ENCODE results near the gene CHID1. TPM values are rescaled to one million over a fixed set of nuclear protein-coding genes. Genes with fewer than 3 reads are reported as not detected.

Gene CHID1
- total and polyA plus RNA-seq, 2 donors: 23.4 to 62.3 TPM

DNA sequence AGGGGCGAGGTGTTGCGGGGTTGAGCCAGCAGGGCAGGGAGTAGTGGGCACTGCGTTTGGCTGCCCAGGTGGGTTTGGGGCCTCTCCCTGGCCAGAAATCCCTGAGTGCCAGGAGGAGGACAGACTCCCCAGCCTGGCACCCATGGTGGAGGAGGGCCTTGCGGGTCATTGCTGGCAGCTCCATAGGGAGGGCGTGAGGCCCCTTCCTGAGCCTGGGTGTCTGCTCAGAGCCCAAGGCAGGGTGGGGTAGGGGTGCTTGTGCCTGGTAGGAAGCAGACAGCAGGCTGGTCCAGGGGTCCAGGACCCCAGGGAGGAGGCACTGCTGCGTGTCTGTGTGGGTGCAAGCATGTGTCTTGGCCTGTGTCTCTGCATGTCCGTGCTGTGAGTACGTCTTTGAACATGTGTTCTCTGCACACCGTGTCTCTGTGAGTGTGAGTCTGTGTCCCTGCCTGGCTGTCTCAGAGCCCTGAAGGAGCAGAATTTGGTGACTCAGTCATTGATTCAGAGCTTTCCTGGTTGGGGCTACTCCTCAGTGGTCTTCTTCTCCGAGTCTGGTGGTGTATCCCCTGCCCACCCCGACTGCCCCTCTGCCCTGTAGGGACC lies 64.0 kb downstream of the CHID1 start:
- 74% methylated on average over 11 of the region's 11 CpGs for WGBS
- Histone ChIP-seq H3K4me3 (ENCODE audit: low read depth, low read length) (no peak overlapping the region), H3K27ac (ENCODE audit: low read depth) (no peak overlapping the region), H3K4me1 (ENCODE audit: insufficient read depth) (no peaks in the 10 kb centered on the region), H3K36me3 (ENCODE audit: insufficient read depth) (no peaks in the 10 kb centered on the region)
- no peak for DNase-seq (ENCODE audit: extremely low spot score)

DNA sequence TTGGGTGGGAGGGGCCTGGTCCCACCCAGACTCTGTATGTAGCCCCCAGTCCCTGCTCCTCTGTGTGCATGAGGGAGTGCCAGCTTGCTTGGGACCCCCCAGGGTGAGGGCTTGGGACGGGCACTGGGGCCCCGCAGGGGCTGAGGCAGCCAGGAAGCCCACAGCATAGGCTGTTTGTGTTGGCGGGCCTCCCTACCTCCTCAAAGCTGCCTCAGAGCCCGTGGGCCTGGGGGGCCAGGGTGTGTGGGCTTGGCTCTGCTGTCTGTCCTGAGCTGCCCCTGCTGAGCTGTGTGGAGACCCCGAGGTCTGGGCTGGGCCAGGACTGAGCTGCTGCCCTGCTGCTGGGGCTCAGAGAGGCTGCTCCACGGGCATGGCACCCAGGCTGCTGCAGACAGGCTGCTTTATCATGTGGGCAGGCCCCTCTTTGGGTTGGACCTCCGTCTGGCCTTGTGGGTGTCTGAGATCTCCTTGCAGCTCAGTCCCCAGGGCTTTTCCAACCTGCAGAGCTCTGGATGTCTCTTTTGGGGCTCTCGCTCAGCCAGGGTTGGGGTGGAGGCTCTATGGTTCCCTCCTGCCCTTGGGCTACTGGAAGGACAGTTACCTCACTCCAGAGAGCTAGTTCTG lies 64.6 kb downstream of the CHID1 start:
- 60% methylated on average over 8 of the region's 8 CpGs for WGBS
- no peak overlapping the region for H3K4me3 ChIP-seq (ENCODE audit: low read depth, low read length)

GRCh38 chr11:844693-845644 lies 65.6 kb downstream of the CHID1 start:
- peak; percentile 78 for DNase-seq (ENCODE audit: extremely low spot score)
- no peaks in the 10 kb centered on the region for H3K36me3 ChIP-seq (ENCODE audit: insufficient read depth)
- H3K4me3 ChIP-seq (ENCODE audit: low read depth, low read length): peak overlapping the region; percentile 89
- WGBS: 24% methylated on average over 31 of the region's 31 CpGs
- H3K27ac ChIP-seq (ENCODE audit: low read depth): peak overlapping the region; percentile 81
- H3K4me1 ChIP-seq (ENCODE audit: insufficient read depth): no peaks in the 10 kb centered on the region

More for the DNA sequence above, 64.6 kb downstream of the CHID1 start:
- no peak for DNase-seq (ENCODE audit: extremely low spot score)
- Histone ChIP-seq H3K4me1 (ENCODE audit: insufficient read depth) (no peaks in the 10 kb centered on the region), H3K27ac (ENCODE audit: low read depth) (no peak overlapping the region), H3K36me3 (ENCODE audit: insufficient read depth) (no peaks in the 10 kb centered on the region)

DNA sequence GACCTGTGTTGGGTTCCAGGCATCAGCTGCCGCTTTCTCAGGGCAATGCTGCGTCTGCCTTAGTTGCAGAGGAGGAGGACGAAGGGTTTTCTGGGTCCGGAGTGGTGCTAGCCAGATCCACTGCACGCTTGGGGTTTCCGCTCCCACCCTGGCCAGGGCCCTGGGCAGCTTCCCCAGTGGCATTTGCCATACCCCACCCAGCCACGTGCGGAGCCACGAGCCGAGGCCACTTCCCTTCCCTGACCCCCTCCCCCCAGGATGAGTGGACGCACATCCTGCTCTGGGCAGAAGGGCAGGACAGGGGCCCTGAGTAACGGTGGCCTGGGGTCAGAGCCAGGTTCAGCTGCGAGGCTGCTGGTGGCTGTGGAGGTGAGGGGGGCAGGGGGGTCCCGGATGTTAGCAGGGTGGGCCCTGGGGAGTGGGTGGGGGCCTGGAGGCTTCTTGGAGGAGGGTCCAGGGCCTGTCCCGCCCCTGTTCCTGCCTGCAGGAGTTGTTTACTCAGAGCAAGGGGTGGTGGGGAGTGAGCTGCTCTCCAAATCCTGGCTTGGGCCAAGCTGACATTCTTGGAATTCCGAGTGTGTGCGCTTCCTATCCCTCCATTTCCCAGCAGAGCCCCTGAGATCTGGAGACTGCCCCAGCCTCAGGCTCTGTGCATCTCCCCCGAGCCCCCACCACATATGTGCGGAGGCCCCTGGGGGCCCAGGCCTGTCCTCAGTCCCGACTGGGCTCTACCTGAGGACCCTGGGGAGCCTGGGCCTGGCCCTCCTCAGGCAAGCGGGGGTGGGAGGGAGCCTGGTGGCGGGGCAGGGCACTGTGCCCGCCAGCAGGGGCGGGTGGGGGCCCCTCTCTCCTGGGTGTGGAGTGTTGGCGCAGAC lies 66.6 kb downstream of the CHID1 start:
- DNase-seq (ENCODE audit: extremely low spot score): no peak
- H3K4me3 ChIP-seq (ENCODE audit: low read depth, low read length): peak overlapping the region; percentile 89
- peak overlapping the region; percentile 81 for H3K27ac ChIP-seq (ENCODE audit: low read depth)
- no peaks in the 10 kb centered on the region for H3K36me3 ChIP-seq (ENCODE audit: insufficient read depth)
- WGBS: 3% methylated on average over 25 of the region's 25 CpGs
- H3K4me1 ChIP-seq (ENCODE audit: insufficient read depth): no peaks in the 10 kb centered on the region

GRCh38 chr11:843086-843734 lies 67.4 kb downstream of the CHID1 start:
- no peak for DNase-seq (ENCODE audit: extremely low spot score)
- H3K4me1 ChIP-seq (ENCODE audit: insufficient read depth): no peaks in the 10 kb centered on the region
- under 1% methylated on average over 53 of the region's 53 CpGs for WGBS
- H3K4me3 ChIP-seq (ENCODE audit: low read depth, low read length): peak overlapping the region; percentile 89
- H3K27ac ChIP-seq (ENCODE audit: low read depth): peak overlapping the region; percentile 81
- no peaks in the 10 kb centered on the region for H3K36me3 ChIP-seq (ENCODE audit: insufficient read depth)

- Histone ChIP-seq H3K4me3 (ENCODE audit: low read depth, low read length) (peak within 1 kb of the TSS; percentile 89), H3K36me3 (ENCODE audit: insufficient read depth) (no peaks in the 10 kb centered on the region), H3K27ac (ENCODE audit: low read depth) (peak within 1 kb of the TSS; percentile 89), H3K4me1 (ENCODE audit: insufficient read depth) (no peaks in the 10 kb centered on the region)
- peak; percentile 70 for DNase-seq (ENCODE audit: extremely low spot score)
- WGBS: under 1% methylated on average over 87 of the region's 87 CpGs
Observed at GRCh38 chr11:842370-843002, 68.1 kb downstream of the CHID1 start, which contains the start of the genes POLR2L and TSPAN4. POLR2L (minus strand) TSS chr11:842529; CDS start chr11:842508, 21 bp downstream. TSPAN4 (plus strand) TSS chr11:842852; CDS start chr11:850305, 7,453 bp downstream.

- peak overlapping the region; percentile 89 for H3K4me3 ChIP-seq (ENCODE audit: low read depth, low read length)
- H3K4me1 ChIP-seq (ENCODE audit: insufficient read depth): no peaks in the 10 kb centered on the region
- H3K27ac ChIP-seq (ENCODE audit: low read depth): peak overlapping the region; percentile 89
- under 1% methylated on average over 27 of the region's 27 CpGs for WGBS
- DNase-seq (ENCODE audit: extremely low spot score): no peak
- no peaks in the 10 kb centered on the region for H3K36me3 ChIP-seq (ENCODE audit: insufficient read depth)
Observed at GRCh38 chr11:841981-842369, 68.6 kb downstream of the CHID1 start.

- Histone ChIP-seq H3K4me1 (ENCODE audit: insufficient read depth) (no peaks in the 10 kb centered on the region), H3K27ac (ENCODE audit: low read depth) (no peak overlapping the region), H3K4me3 (ENCODE audit: low read depth, low read length) (no peak overlapping the region), H3K36me3 (ENCODE audit: insufficient read depth) (no peaks in the 10 kb centered on the region)
- DNase-seq (ENCODE audit: extremely low spot score): no peak
- WGBS: 73% methylated on average over 25 of the region's 25 CpGs
Observed at GRCh38 chr11:839875-840617, 70.6 kb downstream of the CHID1 start.

GRCh38 chr11:839280-839623 lies 71.4 kb downstream of the CHID1 start:
- Histone ChIP-seq H3K4me1 (ENCODE audit: insufficient read depth) (no peaks in the 10 kb centered on the region), H3K27ac (ENCODE audit: low read depth) (no peak overlapping the region), H3K36me3 (ENCODE audit: insufficient read depth) (no peaks in the 10 kb centered on the region), H3K4me3 (ENCODE audit: low read depth, low read length) (no peak overlapping the region)
- no peak for DNase-seq (ENCODE audit: extremely low spot score)
- WGBS: 88% methylated on average over 5 of the region's 5 CpGs

- Histone ChIP-seq H3K36me3 (ENCODE audit: insufficient read depth) (no peaks in the 10 kb centered on the region), H3K4me3 (ENCODE audit: low read depth, low read length) (no peak overlapping the region), H3K27ac (ENCODE audit: low read depth) (no peak overlapping the region), H3K4me1 (ENCODE audit: insufficient read depth) (no peaks in the 10 kb centered on the region)
- DNase-seq (ENCODE audit: extremely low spot score): no peak
- 41% methylated on average over 17 of the region's 17 CpGs for WGBS
Observed at GRCh38 chr11:838441-839279, 72.0 kb downstream of the CHID1 start.

DNA sequence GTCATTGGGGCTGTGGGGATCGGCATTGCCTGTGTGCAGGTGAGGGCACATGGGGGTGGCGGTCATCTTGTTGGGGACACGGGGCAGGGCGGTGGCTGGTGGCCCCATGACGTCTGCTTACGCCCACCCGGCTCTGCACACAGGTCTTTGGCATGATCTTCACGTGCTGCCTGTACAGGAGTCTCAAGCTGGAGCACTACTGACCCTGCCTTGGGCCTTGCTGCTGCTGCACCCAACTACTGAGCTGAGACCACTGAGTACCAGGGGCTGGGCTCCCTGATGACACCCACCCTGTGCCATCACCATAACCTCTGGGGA lies 72.7 kb downstream of the CHID1 start:
- Histone ChIP-seq H3K4me1 (ENCODE audit: insufficient read depth) (no peaks in the 10 kb centered on the region), H3K4me3 (ENCODE audit: low read depth, low read length) (no peak overlapping the region), H3K27ac (ENCODE audit: low read depth) (no peak overlapping the region), H3K36me3 (ENCODE audit: insufficient read depth) (no peaks in the 10 kb centered on the region)
- no peak for DNase-seq (ENCODE audit: extremely low spot score)
- 71% methylated on average over 8 of the region's 8 CpGs for WGBS

Measured in urinary bladder (tissue), 4 donors.